A204.1 (cell line): ENCODE results near the gene DRG2.

ENCODE experiments used
- FAIRE-seq: peaks from 2 replicates; lab custom pipeline; 2012; peaks lifted over from hg19 to GRCh38; lab: Jason Lieb, UNC

The DRG2 gene

DNA sequence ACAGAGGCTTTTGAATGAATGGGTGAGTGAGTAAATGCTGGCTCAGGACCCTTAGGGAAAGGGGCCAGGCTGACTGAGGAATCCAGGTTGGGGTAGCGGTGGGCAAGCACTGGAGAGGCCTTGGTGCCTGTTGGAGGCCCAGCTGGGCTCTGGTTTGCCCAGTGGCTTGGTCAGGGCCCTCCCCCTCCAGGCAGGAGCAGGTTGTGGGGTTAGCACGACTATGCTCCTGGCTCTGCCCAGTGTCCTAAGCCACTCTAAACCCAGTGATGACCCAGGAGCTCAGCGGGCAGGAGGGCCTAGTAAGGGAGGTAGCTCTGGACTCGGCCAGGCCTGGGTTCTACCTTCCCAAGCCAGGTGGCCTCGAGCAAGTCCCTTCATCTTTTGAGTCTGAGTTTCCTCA is 28.3 kb downstream of the DRG2 start:
- no peak for FAIRE-seq

- no peak for FAIRE-seq
Measured at GRCh38 chr17:18117533-18117932, 29.8 kb downstream of the DRG2 start.

DNA sequence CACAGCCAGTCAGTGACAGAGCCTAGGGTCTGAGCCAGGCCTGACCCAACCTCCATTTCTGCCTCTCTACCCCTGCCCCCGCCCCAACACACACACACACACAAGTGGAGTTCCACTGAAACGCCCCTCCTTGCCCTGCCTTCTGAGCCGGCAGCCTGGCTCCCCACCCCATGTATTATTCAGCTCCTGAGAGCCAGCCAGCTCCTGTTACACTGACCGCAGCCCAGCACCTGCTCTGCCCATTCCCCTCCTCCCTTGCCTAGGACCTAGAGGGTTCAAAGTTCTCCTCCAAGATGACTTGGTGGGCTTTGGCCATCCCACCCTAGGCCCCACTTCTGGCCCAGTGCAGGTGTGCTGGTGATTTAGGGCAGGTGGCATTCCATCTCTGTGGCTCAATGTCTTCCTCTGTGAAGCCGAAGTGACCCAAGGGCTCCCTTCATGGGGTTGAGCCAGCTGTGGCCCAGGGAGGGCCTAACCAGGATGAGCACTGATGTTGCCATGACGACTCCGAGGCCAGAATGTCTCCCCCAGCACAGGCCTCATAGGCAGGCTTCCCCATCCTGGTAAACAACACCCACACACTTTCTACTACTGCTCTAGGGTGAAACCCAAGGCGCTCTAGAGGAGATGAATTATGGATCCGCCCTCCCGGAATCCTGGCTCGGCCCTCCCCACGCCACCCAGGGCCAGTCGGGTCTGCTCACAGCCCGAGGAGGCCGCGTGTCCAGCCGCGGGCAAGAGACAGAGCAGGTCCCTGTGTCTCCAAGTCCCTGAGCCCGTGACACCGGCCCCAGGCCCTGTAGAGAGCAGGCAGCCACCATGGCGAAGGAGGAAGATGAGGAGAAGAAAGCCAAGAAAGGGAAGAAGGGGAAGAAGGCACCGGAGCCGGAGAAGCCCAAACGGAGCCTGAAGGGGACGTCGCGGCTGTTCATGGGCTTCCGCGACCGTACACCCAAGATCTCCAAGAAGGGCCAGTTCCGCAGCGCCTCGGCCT is 30.5 kb downstream of the DRG2 start:
- FAIRE-seq, result no peak

DNA sequence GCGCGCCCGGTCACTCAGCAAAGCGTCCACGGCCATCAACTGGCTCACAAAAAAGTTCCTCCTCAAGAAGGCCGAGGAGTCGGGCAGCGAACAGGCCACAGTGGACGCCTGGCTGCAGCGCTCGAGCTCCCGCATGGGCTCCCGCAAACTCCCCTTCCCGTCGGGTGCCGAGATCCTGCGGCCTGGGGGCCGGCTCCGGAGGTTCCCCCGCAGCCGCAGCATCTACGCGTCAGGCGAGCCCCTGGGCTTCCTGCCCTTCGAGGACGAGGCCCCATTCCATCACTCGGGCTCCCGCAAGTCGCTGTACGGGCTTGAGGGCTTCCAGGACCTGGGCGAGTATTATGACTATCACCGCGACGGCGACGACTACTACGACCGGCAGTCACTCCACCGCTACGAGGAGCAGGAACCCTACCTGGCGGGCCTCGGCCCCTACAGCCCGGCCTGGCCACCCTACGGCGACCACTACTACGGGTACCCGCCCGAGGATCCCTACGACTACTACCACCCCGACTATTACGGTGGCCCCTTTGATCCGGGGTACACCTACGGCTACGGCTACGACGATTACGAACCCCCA is 31.5 kb downstream of the DRG2 start:
- no peak for FAIRE-seq

- no peak for FAIRE-seq
Measured at GRCh38 chr17:18119938-18120337, 32.2 kb downstream of the DRG2 start.

DNA sequence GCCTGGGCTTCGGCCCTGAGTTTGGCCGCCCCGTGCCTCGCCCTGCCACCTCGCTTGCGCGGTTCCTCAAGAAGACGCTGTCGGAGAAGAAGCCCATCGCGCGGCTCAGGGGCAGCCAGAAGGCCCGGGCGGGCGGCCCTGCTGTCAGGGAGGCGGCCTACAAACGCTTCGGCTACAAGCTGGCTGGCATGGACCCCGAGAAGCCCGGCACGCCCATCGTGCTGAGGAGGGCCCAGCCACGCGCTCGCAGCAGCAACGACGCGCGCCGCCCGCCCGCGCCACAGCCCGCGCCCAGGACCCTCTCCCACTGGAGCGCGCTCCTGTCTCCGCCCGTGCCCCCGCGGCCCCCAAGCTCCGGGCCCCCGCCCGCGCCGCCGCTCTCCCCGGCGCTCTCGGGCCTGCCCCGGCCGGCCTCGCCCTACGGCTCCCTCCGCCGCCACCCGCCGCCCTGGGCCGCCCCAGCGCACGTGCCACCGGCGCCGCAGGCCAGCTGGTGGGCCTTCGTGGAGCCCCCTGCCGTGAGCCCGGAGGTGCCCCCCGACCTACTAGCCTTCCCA is 32.8 kb downstream of the DRG2 start:
- FAIRE-seq, result no peak

GRCh38 chr17:18121144-18121910 is 33.6 kb downstream of the DRG2 start:
- FAIRE-seq, result no peak

DNA sequence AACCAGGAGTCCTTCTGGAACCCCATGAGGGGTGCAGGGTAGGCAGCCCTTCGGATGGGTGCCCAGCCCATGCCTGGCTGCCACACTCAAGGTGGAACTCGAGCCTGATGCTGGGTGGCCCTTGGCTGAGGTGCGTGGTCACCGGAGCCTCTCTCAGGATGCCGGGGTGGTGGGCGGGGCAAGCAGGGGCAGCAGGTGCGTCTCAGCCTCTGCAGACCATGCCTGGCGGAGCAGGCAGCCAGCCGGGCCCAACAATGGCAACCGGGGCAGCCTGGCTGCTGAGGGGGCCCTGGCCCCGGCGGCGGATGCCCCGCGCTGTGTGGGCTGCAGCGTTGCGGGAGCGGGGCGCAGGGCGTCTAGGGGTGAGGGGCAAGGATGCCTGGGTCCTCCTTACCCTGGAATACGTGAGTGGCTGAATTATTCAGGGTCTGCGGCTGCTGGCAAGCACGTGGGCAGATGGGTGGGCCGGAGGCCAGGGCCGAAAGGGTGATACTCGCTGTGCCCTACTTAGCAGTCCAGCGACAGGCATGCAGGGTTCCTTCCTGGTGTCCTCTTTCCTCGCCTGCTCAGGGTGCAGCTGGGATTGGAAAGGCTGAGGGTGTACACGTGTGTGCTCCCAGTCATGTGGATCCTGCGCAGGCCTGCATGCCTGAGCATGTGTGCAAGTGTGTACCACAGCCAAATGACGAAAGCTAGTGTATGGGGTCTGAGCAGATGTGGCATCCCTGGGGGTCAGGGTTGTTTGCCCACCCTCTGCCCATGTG is 35.4 kb downstream of the DRG2 start:
- no peak for FAIRE-seq

GRCh38 chr17:18124345-18125126 is 36.8 kb downstream of the DRG2 start:
- FAIRE-seq, result no peak

DNA sequence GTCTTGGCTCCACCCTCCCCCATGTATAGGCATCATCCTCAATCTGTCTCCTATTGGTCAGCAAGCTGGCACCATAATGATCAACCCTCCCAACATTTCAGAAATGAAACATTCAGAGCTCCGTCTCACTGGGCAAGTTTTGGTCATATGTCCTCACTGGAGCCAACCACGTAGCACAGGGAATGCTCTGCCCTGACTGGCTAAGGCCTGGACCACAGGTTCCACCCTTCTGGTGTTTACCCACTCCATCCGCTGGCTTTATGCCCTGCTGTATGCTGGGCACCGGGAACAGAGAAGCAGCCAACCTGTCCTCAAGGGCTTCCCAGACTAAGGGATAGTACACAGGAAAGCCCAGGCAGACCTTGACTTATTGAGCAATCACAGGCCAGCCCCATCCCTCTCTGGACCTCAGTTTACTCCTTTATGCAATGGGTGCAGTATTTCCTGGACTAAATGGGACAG is 41.3 kb downstream of the DRG2 start:
- no peak for FAIRE-seq

DNA sequence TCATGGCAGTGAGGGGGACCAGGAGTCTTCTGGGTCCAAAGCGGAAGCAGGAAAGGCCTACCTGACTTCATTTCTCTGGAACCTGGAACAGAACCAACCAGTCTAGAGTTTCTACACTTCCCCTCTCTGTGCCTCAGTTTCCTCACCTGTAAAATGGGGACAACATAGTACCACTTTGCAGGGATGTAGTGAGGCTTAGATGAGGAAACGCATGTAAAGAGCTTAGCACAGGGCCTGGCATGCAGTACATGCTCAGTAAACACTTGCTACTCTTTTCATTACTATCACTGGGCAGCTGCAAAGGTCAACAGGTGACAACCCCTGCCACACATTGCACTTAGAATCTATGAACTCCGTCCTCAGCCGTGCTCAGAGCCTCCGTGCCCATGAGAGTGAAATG is 45.0 kb downstream of the DRG2 start:
- no peak for FAIRE-seq

GRCh38 chr17:18136357-18136756 is 48.6 kb downstream of the DRG2 start:
- FAIRE-seq, result no peak

DNA sequence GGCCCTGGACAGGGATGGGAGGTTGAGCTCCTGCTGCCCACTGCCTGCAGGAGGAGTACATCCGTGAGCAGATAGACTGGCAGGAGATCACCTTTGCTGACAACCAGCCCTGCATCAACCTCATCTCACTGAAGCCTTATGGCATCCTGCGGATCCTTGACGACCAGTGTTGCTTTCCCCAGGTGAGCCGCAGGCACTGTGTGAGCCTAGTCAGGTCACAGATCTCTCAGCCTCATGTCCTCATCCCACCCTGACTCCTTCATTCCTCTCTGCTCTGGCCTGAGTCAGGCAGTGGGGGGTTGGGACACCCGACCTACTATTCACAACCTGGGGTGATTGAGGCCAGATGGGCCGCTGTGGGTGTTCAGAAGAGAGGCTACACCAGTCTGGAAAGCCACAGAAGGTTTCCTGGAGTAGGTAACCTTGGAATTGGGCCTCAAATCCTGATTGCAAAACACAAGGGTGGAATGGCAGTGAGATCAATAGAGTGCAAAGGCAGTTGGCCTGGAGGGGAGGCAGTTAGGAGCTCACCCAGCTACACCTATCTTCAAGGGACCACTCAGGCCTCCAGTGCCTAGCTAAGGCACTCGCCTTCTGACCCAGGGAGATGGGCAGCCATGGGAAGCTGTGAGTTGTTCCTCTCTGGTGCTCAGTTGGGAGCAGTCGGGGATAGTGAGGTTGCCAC is 50.5 kb downstream of the DRG2 start:
- no peak for FAIRE-seq

DNA sequence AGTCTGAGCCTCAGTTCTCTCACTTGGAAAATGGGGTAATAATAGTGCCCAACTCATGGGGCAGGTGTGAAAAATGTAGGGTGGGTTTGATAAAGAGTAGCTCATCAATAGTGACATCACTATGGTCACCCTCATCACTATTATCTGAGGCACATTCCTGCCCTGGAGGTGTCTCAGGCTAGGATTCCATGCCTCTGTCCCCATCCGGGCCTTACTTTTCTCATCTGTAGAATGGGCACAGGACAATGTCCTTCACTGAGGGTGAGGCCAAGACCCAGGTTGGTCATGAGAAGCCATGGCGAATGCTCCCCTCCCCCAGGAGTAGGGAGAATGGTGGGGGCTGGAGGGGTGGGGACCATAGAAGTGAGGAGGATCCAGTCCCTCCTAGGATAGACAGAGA is 51.3 kb downstream of the DRG2 start:
- FAIRE-seq, result no peak

DNA sequence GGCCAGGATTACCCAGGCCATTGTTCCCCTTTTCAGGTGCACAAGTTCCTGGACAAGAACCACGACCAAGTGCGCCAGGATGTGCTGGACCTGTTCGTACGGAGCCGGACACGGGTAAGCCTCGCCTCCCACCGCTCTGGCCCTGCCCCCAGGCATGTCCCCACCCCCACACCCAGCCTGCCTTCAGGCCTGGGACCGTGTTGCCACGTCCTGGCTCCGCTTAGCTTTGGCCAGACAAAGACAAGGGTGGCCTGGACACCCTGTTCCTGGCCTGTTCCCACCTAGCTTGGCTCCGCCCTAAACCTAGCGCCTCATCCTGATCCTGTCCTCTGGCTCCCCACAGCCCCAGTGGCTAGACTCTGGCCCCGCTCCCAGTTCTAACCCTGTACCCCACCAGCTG is 51.8 kb downstream of the DRG2 start:
- FAIRE-seq, result no peak

- FAIRE-seq, result no peak
Measured at GRCh38 chr17:18139949-18140348, 52.2 kb downstream of the DRG2 start.

DNA sequence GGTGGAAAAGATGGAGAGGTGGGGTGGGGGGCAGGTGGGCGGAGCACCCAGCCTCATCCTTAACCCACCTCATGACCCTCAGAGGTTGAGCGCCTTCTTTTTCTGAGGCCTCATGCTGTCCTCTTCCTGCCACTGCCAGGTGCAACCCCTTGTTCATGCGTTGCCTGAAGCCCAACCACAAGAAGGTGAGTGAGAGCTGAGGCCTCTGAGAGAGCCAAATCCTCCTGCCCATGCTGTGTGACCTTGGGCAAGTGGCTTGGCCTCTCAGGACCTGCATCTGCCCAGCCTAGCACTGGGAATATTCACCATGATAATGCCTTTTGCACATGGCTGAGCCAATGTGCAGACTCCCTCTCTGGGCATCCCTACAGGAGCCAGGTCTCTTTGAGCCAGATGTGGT is 52.9 kb downstream of the DRG2 start:
- no peak for FAIRE-seq

- peak; percentile 97 for FAIRE-seq
Measured at GRCh38 chr17:18141210-18141803, 53.6 kb downstream of the DRG2 start.

- no peak for FAIRE-seq
Measured at GRCh38 chr17:18142417-18142816, 54.7 kb downstream of the DRG2 start.
